AG08396 (cell line): Measurements from ENCODE around the gene PAX6.

Experiments
- DNase-seq: peaks from one replicate; pipeline ENCODE4 v3.0.0; 2012; ENCODE audit warnings: low spot score, mixed read lengths

The PAX6 gene

GRCh38 chr11:31797190-31798056 lies 13.7 kb downstream of the PAX6 start:
- no peak for DNase-seq

- DNase-seq, result no peak
Measured at GRCh38 chr11:31796499-31797189, 14.5 kb downstream of the PAX6 start.

- DNase-seq, result no peak
Measured at GRCh38 chr11:31795706-31796498, 15.2 kb downstream of the PAX6 start.

GRCh38 chr11:31794548-31794947 lies 16.6 kb downstream of the PAX6 start:
- no peak for DNase-seq

- DNase-seq, result no peak
Measured at GRCh38 chr11:31793264-31793663, 17.9 kb downstream of the PAX6 start.

- no peak for DNase-seq
Measured at GRCh38 chr11:31792456-31792855, 18.7 kb downstream of the PAX6 start.

- no peak for DNase-seq
Measured at GRCh38 chr11:31792036-31792435, 19.1 kb downstream of the PAX6 start.

- no peak for DNase-seq
Measured at GRCh38 chr11:31790649-31791048, 20.5 kb downstream of the PAX6 start.

GRCh38 chr11:31788085-31788484 lies 23.0 kb downstream of the PAX6 start:
- DNase-seq, result no peak

- no peak for DNase-seq
Measured at GRCh38 chr11:31786996-31787685, 24.0 kb downstream of the PAX6 start.

GRCh38 chr11:31784611-31785010 lies 26.5 kb downstream of the PAX6 start:
- DNase-seq, result no peak

- DNase-seq, result no peak
Measured at GRCh38 chr11:31783252-31783651, 27.9 kb downstream of the PAX6 start.

GRCh38 chr11:31782257-31782656 lies 28.9 kb downstream of the PAX6 start:
- no peak for DNase-seq

- DNase-seq, result no peak
Measured at GRCh38 chr11:31780480-31780971, 30.6 kb downstream of the PAX6 start.

GRCh38 chr11:31780078-31780477 lies 31.0 kb downstream of the PAX6 start:
- DNase-seq, result no peak

GRCh38 chr11:31779374-31779791 lies 31.7 kb downstream of the PAX6 start:
- peak; percentile 64 for DNase-seq

- no peak for DNase-seq
Measured at GRCh38 chr11:31772412-31772811, 38.7 kb downstream of the PAX6 start.

GRCh38 chr11:31770011-31770700 lies 41.0 kb downstream of the PAX6 start:
- no peak for DNase-seq

- no peak for DNase-seq
Measured at GRCh38 chr11:31768749-31769640, 42.1 kb downstream of the PAX6 start.

GRCh38 chr11:31767685-31768084 lies 43.4 kb downstream of the PAX6 start:
- DNase-seq, result no peak
